Stimulated activated CD4-positive, alpha-beta T cell treated with anti-CD3 and anti-CD28 coated beads, Interleukin-4, amount 100 ng/mL, for 24 hours (primary cell): Measurements from ENCODE around the gene RNF8.

ENCODE experiments used
- DNase-seq: peaks from one replicate; pipeline ENCODE4 v3.0.0-alpha.2; 2020

The RNF8 gene

GRCh38 chr6:37362101-37362828, 8.5 kb downstream of the RNF8 start:
- DNase-seq, result no peak

- no peak for DNase-seq
Observed at GRCh38 chr6:37365791-37366190, 12.0 kb downstream of the RNF8 start.

- no peak for DNase-seq
Observed at GRCh38 chr6:37366910-37367309, 13.1 kb downstream of the RNF8 start.

GRCh38 chr6:37368961-37369320, 15.2 kb downstream of the RNF8 start:
- DNase-seq, result no peak

GRCh38 chr6:37369321-37370201, 15.8 kb downstream of the RNF8 start:
- no peak for DNase-seq

GRCh38 chr6:37371154-37372083, 17.6 kb downstream of the RNF8 start:
- DNase-seq, result no peak

GRCh38 chr6:37372116-37372515, 18.3 kb downstream of the RNF8 start:
- no peak for DNase-seq

GRCh38 chr6:37373822-37374471, 20.2 kb downstream of the RNF8 start:
- no peak for DNase-seq

GRCh38 chr6:37375376-37375775, 21.6 kb downstream of the RNF8 start:
- no peak for DNase-seq

GRCh38 chr6:37376078-37376743, 22.4 kb downstream of the RNF8 start:
- DNase-seq, result no peak

- peak; percentile 26 for DNase-seq
Observed at GRCh38 chr6:37381579-37381978, 27.8 kb downstream of the RNF8 start.

- no peak for DNase-seq
Observed at GRCh38 chr6:37382994-37383765, 29.4 kb downstream of the RNF8 start.

- DNase-seq, result no peak
Observed at GRCh38 chr6:37388578-37388977, 34.8 kb downstream of the RNF8 start.

GRCh38 chr6:37389857-37390256, 36.1 kb downstream of the RNF8 start:
- no peak for DNase-seq

GRCh38 chr6:37391120-37391519, 37.3 kb downstream of the RNF8 start:
- no peak for DNase-seq

GRCh38 chr6:37392821-37393220, 39.0 kb downstream of the RNF8 start:
- no peak for DNase-seq

GRCh38 chr6:37393381-37393929, 39.7 kb downstream of the RNF8 start:
- DNase-seq, result no peak

- no peak for DNase-seq
Observed at GRCh38 chr6:37396571-37397180, 42.9 kb downstream of the RNF8 start.

GRCh38 chr6:37399131-37399530, 45.3 kb downstream of the RNF8 start:
- DNase-seq, result no peak

- DNase-seq, result no peak
Observed at GRCh38 chr6:37399795-37400490, 46.2 kb downstream of the RNF8 start.
